GM18526 (cell line): ENCODE data around the gene PRXL2A.

Source experiments
- POLR2A ChIP-seq: IDR thresholded peaks from 3 replicates; pipeline ENCODE4 v1.6.1; 2011; ENCODE audit not compliant: insufficient read length; ENCODE audit errors: extremely low read depth

PRXL2A gene, protein sequence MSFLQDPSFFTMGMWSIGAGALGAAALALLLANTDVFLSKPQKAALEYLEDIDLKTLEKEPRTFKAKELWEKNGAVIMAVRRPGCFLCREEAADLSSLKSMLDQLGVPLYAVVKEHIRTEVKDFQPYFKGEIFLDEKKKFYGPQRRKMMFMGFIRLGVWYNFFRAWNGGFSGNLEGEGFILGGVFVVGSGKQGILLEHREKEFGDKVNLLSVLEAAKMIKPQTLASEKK

DNA sequence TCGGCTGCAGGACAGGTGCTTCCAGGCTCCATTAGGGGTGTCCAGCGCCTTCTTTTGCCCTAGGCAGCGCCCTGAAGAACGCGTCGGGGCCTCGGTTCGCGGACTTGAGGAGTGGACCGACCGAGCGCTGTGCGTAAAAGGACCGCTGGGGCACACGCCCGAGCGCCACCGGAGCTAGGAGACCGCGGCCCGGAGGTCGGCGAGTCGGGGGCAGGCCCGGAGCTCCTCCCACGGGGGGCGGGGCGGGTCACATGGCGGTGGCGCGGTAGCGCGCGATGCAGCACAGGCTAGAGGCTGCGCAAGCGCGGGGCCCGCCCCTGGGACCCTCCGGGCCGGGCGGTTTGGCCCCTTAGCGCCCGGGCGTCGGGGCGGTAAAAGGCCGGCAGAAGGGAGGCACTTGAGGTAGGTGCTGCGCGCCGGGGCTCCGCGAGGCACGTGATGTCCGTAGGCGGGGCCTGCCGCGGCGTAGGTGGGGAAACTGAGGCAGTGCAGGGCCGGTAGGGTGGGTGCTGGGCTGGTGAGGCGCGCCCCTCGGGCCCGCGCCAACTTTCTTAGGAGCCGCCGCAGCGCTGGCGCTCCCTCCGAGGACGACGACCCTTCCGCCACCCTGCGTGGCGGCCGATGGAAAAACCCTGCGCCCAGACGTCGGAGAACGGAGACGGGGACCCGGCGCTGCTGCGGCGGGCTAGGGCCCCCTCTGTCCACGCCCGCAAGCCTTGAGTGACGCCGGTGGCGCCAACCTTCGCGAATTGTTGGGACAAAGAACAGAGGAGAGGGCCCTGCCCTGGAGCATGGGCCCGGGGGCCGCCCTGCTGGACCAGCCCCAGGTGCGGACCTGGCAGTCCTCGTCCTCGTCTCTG is at the start of gene PRXL2A:
TSS of gene PRXL2A (plus strand) at position 310 of the 860 bp plus-strand sequence. CDS start 11,917 bp downstream, outside the sequence.
- peak; percentile 51 for TF ChIP-seq POLR2A

DNA sequence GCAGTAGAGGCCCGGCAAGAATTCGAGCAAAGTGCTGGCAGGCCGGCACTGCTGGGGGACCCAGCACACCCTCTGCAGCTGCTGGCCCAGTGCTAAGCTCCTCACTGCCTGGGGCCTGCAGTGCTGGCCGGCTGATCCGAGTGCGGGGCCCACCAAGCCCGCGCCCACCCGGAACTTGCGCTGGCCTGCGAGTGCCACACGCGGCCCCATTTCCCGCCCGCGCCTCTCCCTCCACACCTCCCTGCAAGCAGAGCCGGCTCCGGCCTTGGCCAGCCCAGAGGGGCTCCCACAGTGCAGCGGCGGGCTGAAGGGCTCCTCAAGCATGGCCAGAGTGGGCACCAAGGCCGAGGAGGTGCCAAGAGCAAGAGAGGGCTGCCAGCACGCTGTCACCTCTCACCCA is 48.7 kb upstream of the PRXL2A start:
- TF ChIP-seq POLR2A, result no peak

DNA sequence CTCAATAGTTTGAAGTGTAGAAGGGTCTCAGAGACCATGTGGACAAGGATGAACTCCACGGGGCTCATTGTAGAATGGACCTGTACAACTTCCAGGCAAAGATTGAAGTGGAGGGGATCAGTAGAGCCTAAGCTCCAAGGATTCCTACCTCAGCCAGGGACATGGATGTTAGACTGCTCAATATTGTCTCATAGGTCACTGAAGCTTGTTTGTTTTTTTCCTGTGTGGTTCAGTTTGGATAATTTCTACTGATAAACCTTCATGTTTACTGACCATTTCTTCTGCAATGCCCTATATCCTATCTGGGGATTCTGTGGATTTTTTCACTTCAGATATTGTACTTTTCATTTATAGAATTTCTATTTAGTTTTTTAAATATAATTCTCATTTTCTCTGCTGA is 42.8 kb upstream of the PRXL2A start:
- no peak for TF ChIP-seq POLR2A

DNA sequence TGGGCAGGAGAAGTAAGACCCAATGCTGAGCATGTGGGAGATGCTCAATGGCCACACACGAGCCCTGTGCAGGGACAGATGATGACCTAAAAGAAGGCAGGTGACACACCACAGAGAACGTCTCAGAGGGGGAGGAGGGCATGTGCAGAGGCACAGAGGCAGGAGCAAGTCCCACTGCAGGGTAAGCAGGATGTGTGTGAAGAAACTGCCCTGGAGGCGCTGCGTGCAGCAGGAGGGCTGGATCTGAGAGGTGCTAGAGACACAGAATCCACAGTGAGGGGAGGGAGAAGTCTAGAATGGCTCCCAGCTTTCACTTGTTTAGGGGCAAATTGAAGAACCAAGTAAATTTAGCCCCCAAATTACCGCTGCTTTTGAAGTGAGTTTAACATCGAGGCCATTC is 36.9 kb upstream of the PRXL2A start:
- TF ChIP-seq POLR2A, result no peak

DNA sequence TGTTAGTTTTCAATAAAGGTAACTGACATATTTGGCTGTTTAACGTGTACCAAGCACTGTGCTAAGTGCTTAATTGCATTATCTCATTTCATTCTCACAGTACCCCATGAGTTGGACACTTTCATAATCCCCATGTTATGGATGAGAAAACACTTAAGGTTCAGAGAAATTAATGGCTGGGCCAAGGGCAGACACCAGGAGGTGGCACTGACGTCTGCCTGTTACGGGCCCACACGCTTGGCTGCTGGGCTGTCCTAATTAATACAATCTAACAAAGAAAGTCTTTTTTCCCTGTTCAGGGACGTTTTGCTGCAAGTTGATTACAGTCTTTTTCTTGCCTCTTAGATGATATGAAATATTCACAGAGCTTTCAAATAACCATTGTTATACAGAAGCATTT is 35.7 kb upstream of the PRXL2A start:
- no peak for TF ChIP-seq POLR2A

DNA sequence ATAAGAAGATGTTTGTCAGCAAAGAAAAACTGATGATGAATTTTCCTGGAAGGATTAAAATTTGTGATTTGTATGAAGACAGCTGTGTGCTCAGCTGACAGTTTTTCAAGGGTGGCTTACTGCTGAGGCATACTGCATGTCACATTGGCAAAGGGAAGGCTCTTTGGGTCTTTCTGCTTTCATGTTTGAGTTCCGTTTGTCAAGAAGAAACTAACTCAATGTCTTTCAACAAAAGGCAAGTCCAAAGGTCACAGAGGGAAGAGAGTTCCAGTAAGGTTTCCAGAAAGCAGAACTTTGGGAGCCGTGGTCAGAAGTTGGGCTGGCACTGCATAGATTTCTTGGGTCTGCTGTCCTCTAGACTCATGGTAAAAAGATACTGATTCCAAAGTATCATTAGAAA is 34.8 kb upstream of the PRXL2A start:
- no peak for TF ChIP-seq POLR2A

DNA sequence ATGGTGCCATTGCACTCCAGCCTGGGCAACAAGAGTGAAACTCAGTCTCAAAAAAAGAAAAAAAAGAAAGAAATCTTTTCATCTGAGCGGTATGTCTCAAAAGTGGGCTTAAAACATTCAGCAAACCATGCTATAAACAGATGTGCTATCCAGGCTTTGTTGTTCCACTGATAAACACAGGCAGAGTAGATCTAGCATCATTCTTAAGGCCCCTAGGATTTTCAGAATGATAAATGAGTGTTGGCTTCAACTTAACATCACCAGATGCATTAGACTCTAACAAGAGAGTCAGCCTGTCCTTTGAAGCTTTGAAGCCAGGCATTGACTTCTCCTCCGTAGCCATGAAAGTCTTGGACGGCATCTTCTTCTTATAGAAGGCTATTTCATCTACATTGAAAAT is 28.6 kb upstream of the PRXL2A start:
- no peak for TF ChIP-seq POLR2A

DNA sequence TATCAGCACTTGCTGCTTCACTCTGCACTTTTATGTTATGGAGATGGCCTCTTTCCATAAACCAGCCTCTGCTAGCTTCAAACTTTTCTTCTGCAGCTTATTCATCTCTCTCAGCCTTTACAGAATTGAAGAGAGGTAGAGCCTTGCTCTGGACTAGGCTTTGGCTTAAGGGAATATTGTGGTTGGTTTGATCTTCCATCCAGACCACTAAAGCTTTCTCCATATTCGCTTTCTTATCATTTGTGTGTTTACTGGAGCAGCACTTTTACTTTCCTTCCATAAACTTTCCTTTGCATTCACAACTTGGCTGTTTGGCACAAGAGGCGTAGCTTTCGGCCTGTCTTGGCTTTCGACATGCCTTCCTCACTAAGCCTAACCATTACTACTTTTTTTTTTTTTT is 28.2 kb upstream of the PRXL2A start:
- no peak for TF ChIP-seq POLR2A

DNA sequence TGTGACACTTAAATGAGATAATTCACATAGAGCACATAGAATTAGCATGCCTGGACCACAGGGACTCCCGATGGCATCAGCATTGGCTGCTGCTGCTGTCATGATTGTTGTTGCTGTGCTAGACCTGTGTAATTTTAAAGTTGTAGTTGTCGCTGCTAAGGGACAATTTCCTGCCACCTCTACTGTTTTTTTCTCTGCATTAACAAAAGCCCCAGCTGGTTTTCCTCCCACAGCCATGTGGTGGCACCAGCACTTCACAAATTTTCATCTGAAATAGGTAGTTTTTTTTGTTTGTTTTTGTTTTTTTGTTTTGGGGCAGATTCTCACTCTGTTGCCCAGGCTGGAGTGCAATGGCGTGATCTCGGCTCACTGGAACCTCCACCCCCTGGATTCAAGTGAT is 25.4 kb upstream of the PRXL2A start:
- TF ChIP-seq POLR2A, result no peak

DNA sequence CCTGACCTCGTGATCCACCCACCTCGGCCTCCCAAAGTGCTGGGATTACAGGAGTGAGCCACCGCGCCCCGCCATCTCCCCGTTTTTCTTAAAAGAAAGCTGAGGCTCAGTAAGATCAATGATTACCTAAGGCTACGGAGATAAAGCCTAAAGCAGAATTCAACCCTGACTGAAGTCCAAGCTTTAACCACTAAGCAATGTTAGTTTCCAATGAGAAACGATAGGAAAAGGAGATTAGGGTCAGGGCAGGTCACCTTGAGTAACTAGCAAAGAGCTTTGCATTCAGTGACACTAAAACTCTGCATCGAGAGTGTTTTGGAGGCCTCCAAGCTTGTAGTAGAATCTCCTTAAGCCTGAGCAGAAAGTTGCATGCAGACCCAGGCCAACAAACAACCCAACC is 17.6 kb upstream of the PRXL2A start:
- no peak for TF ChIP-seq POLR2A

DNA sequence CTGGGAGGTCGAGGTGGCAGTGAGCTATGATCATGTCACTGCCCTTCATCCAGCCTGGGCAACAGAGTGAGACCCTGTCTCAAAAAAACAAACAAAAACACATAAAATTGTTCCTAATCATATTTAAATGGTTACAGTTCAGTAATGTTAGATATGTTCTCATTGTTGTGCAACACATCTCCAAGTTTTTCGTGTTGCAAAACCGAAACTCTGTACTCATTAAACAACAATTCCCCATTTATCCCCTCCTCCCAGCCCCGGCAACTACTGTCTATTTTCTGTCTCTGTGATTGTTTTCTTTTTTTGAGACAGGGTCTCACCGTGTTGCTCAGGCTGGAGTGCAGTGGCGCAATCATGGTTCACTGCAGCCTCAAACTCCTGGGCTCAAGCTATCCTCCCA is 16.1 kb upstream of the PRXL2A start:
- no peak for TF ChIP-seq POLR2A

DNA sequence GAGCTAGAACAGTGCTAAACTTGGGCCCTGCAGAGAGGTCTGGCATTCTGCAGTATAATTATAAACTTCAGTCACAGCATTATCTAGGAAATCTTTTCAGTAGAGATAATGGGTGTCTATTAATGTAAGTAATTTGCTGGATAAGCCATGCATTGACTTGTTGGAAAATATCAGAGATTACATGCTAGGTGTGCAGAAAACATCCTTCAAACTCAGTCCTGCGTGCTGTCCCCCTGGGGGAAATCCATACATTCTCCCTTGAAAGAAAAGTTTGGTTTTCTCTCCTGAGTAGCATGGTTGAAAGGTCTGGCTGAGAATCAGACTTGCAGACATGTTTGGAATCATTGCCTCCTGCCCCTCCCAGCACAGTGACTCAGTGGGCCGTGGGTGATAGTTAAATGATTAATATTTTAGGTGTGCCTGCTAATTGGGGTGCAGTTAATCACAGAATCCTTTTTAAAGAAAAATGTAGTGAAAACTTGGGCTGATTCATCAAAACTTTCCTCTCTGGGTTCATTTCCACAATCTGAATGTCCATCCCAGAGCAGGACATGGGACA is 13.9 kb upstream of the PRXL2A start:
- TF ChIP-seq POLR2A, result no peak

DNA sequence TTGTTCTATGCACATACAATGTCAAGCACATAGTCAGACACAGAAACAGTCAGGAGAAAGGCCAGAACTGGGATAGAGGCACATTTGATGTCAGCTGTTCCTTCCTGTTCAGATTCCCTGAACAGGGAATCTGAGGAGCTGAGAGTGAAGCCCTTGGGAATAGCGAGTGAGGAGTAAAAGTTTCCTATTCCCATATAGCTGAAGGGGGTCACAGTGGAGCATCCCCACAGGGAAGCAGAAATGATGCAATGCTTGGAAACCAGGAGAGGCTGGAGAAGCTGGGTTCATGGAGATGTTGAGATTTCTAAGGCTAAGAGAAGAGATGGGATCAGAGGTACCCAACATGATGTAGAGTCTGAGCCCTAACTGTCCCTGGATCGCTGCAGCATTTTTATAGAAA is 11.3 kb upstream of the PRXL2A start:
- no peak for TF ChIP-seq POLR2A

DNA sequence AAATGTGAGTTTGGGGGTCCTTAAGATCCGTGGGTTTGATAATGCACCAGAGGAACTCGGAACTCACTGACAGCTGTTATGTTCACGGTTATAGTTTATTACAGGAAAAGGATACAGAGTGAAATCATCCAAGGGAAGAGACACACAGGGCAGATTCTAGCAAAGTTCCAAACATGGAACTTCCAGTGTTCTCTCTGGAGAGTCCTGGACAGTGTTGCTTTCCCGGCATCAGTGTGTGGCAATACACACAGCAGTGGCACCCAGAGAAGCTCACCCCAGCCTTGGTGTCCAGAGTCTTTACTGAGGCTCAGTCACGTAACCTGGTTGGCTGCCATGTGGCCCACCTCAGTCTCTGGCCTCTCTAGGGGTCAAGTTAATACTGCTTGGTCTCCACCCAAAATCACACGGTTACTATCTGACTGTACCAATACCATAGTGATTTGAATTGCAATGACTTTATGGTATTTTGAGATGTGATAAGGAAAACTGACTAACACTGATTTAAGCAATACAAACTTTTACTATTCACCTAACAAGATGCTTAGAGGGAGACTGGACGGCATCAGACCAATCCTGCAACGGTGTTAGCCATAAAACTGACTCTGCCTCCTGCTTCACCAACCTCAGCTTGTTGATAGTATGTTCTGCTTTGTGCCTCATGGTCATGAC is 8.1 kb upstream of the PRXL2A start:
- no peak for TF ChIP-seq POLR2A

DNA sequence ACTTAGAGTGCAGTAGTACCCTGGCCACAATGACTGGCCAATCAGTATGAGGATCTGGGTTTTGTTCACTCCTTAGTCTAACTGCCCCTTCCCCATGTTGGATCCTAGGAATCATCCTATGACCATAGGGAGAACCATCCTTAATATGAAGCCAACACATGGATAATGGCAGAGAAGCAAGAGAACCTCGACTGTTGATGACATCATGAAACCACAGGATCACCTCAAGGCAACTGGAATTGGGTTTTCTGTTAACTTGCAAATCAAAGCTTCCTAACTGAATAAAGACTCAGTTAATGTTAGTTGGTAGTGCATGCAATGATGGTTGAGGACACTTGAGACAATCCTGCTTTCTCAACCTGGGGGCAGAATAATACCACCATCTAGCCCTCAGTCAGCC is 3.3 kb upstream of the PRXL2A start:
- TF ChIP-seq POLR2A, result no peak

DNA sequence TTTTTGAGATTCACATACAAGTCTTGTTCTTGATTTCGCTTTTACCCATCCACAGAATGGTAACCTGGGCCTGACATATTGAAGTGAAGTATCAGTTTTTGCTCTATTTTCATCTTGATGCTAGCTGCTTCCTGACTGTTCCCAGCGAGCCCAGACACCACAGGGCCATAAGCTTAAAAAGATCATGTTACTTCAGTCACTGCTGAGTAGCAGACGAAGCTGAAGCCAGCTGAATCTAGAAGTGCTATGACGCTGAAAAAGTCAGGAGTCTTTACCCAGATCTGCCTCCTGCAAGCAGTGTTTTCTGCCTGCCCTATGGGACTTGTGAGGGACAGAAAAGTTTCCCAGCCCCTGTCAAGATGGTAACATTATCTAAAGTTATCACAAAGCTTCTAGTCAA is 2.7 kb upstream of the PRXL2A start:
- no peak for TF ChIP-seq POLR2A
